GM12878 (cell line): ENCODE results near the gene MGLL. TPM values are rescaled to one million over a fixed set of nuclear protein-coding genes. Genes with fewer than 3 reads are reported as not detected.

Experiments used
- BCLAF1 ChIP-seq: fragments of 450-650 bp; IDR thresholded peaks from 2 replicates; pipeline ENCODE4 v1.6.1; 2017; ENCODE audit warnings: antibody characterized with exemption, mild to moderate bottlenecking, moderate library complexity
- E2F8 ChIP-seq: fragments of 450-650 bp; IDR thresholded peaks from 2 replicates; pipeline ENCODE4 v1.6.1; 2018; ENCODE audit warnings: mild to moderate bottlenecking, low read depth, moderate library complexity; ENCODE audit not compliant: partially characterized antibody
- EP300 ChIP-seq, 2 experiments: fragments of 150-350 bp in 1 of 2; IDR thresholded peaks; 2 replicates each; pipeline ENCODE4 v1.6.1; 2011 to 2012; ENCODE audit warnings: low read depth in 2 of 2, low read length in 2 of 2, borderline replicate concordance in 1 of 2, improper control_type of control experiment in 1 of 2, inconsistent platforms in 1 of 2; ENCODE audit not compliant: control insufficient read depth in 1 of 2
- HSF1 ChIP-seq: fragments of 150-350 bp; IDR thresholded peaks from 2 replicates; pipeline ENCODE4 v1.6.1; 2014; ENCODE audit warnings: mild to moderate bottlenecking, low read depth, low read length
- MAX ChIP-seq: IDR thresholded peaks from 2 replicates; pipeline ENCODE4 v1.6.1; 2012; ENCODE audit warnings: low read depth, low read length, improper control_type of control experiment
- NRF1 ChIP-seq: conservative IDR thresholded peaks from 2 replicates; pipeline ENCODE4 v1.6.1; 2011; ENCODE audit warnings: mild to moderate bottlenecking, low read depth, low read length, improper control_type of control experiment
- PRDM15 ChIP-seq: fragments of 450-650 bp; formaldehyde crosslinking; IDR thresholded peaks from 2 replicates; pipeline ENCODE4 v1.4.0; 2020; ENCODE audit warnings: mild to moderate bottlenecking, moderate library complexity
- SMC3 ChIP-seq: IDR thresholded peaks from 2 replicates; pipeline ENCODE4 v1.6.1; 2011; ENCODE audit warnings: low read length, improper control_type of control experiment, borderline replicate concordance
- STAT1 ChIP-seq: fragments of 450-650 bp; conservative IDR thresholded peaks from 2 replicates; pipeline ENCODE4 v1.6.1; 2014; ENCODE audit warnings: antibody characterized with exemption, mild to moderate bottlenecking
- TARDBP ChIP-seq: IDR thresholded peaks from 2 replicates; pipeline ENCODE4 v1.6.1; 2016; ENCODE audit warnings: borderline replicate concordance
- ZNF592 ChIP-seq: fragments of 450-650 bp; IDR thresholded peaks from 2 replicates; pipeline ENCODE4 v1.6.1; 2017; ENCODE audit warnings: mild to moderate bottlenecking, moderate library complexity
- polyA plus RNA-seq, 11 experiments: library from polyadenylated mRNA; depleted of rRNA in 4 of 11; unstranded in 6 of 11; stranded (reverse) in 5 of 11; fragments of >200 nt; fragmentation: Nextera tagmentation in 4 of 11; fragmentation: Illumina TruSeq in 1 of 11; extraction: Ambion mirVana in 4 of 11; extraction: Trizol in 1 of 11; gene quantifications; 1 replicate in 1 of 11; 2 replicates in 10 of 11; pipeline versions ENCODE4 v1.2.1 to v1.2.3, GENCODE V29; 2011 to 2016; ENCODE audit warnings: inconsistent platforms in 2 of 11, missing spikeins in 2 of 11, low read depth in 1 of 11
- total RNA-seq, 4 experiments: library from RNA; depleted of rRNA in 3 of 4; stranded (reverse); fragments of >200 nt in 3 of 4; fragmentation: Illumina TruSeq in 1 of 4; extraction: Trizol in 1 of 4; gene quantifications; 2 replicates each; pipeline versions ENCODE4 v1.2.1 to v1.2.3, GENCODE V29; 2013 to 2021

The MGLL gene
- total and polyA plus RNA-seq, 10 of the 15 experiments (the other 5 are each of a cell fraction or from before 2014, with no cell fraction given) = 44.9 to 177 (median 72.9) TPM

GRCh38 chr3:127835993-127836882 lies 13.9 kb upstream of the MGLL start (continued):
- TF ChIP-seq E2F8 (no peak), STAT1 (0 out of 2 replicates have a peak, but pooled peaks have one; percentile 29), NRF1 (no peak), SMC3 (no peak; the same call in 1 of the 2 replicates), MAX (no peak), PRDM15 (no peak), TARDBP (no peak), ZNF592 (no peak), EP300 (IDR thresholded peaks at IDR 0.05; ENCODE audit: borderline replicate concordance in 1 of 2, control insufficient read depth in 1 of 2, low read depth in 2 of 2, low read length in 2 of 2) (peak in 1 of 2 experiments; percentile 24; a peak in 1 of 4 replicates), HSF1 (no peak), BCLAF1 (no peak)
